SK-N-SH (cell line): ENCODE measurements around the gene MRPS22. TPM values are rescaled to one million over a fixed set of nuclear protein-coding genes. Genes with fewer than 3 reads are reported as not detected.

ENCODE experiments used
- CTCF ChIA-PET: fragments of 300-600, 350-600 bp; formaldehyde crosslinking; extraction: SDS; loops from one replicate; lab custom pipeline; 2021; lab: Yijun Ruan, JAX
- POLR2A ChIA-PET: fragments of 350-600 bp; sonication (Branson Sonifier 250); formaldehyde crosslinking; extraction: SDS; loops from one replicate; lab custom pipeline; 2020; ENCODE audit warnings: antibody characterized with exemption, inconsistent platforms; lab: Yijun Ruan, JAX
- DNase-seq: peaks from one replicate; pipeline ENCODE4 v3.0.0; 2012
- H2AFZ ChIP-seq: fragments of 200-600 bp; sonication (generic); 2 replicates; pipeline ENCODE4 v1.8.1; 2016; ENCODE audit warnings: antibody characterized with exemption, mild to moderate bottlenecking, low read depth
- H3F3A ChIP-seq: fragments of 200-600 bp; sonication (generic); replicated peaks from 2 replicates; pipeline ENCODE3; 2016; ENCODE audit warnings: antibody characterized with exemption, mild to moderate bottlenecking; ENCODE audit not compliant: insufficient read depth
- H3K27ac ChIP-seq, 2 experiments: fragments of 200-500 bp in 1 of 2; fragments of 200-600 bp in 1 of 2; sonication (Bioruptor generic) in 1 of 2; sonication (generic), shearing (Covaris generic) in 1 of 2; 2 replicates each; pipeline versions ENCODE4 v1.5.1 to v1.6.1; 2014 to 2016; ENCODE audit warnings: low read depth in 2 of 2, inconsistent platforms in 1 of 2, low read length in 1 of 2, mild to moderate bottlenecking in 1 of 2, mixed read lengths in 1 of 2
- H3K27me3 ChIP-seq: fragments of 200-600 bp; sonication (generic), shearing (Covaris generic); 2 replicates; pipeline ENCODE4 v1.6.1; 2016; ENCODE audit warnings: mixed run types; ENCODE audit not compliant: insufficient read depth
- H3K36me3 ChIP-seq, 2 experiments: fragments of 200-500 bp in 1 of 2; fragments of 200-600 bp in 1 of 2; sonication (Bioruptor generic) in 1 of 2; sonication (generic) in 1 of 2; replicated peaks in 1 of 2; 2 replicates each; pipeline versions ENCODE3 to v1.5.1; 2014 to 2016; ENCODE audit warnings: low read length in 1 of 2, mild to moderate bottlenecking in 1 of 2; ENCODE audit not compliant: insufficient read depth in 2 of 2, control insufficient read depth in 1 of 2
- H3K4me1 ChIP-seq, 2 experiments: fragments of 200-500 bp in 1 of 2; fragments of 200-600 bp in 1 of 2; sonication (Bioruptor generic) in 1 of 2; sonication (generic), shearing (Covaris generic) in 1 of 2; 2 replicates each; pipeline versions ENCODE4 v1.5.1 to v1.6.1; 2014 to 2016; ENCODE audit warnings: low read depth in 1 of 2, low read length in 1 of 2, mixed run types in 1 of 2; ENCODE audit not compliant: insufficient read depth in 2 of 2, control insufficient read depth in 1 of 2
- H3K4me2 ChIP-seq: fragments of 200-600 bp; sonication (generic), shearing (Covaris generic); 2 replicates; pipeline ENCODE4 v1.6.1; 2017; ENCODE audit warnings: mixed run types
- H3K4me3 ChIP-seq, 2 experiments: fragments of 200-500 bp in 1 of 2; fragments of 200-600 bp in 1 of 2; sonication (Bioruptor generic) in 1 of 2; sonication (generic), shearing (Covaris generic) in 1 of 2; 2 replicates each; pipeline versions ENCODE4 v1.5.1 to v1.8.1; 2014 to 2016; ENCODE audit warnings: low read depth in 2 of 2, inconsistent platforms in 1 of 2, low read length in 1 of 2, mild to moderate bottlenecking in 1 of 2, mixed read lengths in 1 of 2, moderate library complexity in 1 of 2
- H3K79me2 ChIP-seq: fragments of 200-600 bp; sonication (generic); 2 replicates; pipeline ENCODE4 v1.8.1; 2017; ENCODE audit warnings: mild to moderate bottlenecking; ENCODE audit not compliant: insufficient read depth
- H3K9ac ChIP-seq: fragments of 200-600 bp; sonication (generic); 2 replicates; pipeline ENCODE4 v1.6.1; 2017; ENCODE audit warnings: mixed run types
- H3K9me2 ChIP-seq: fragments of 200-600 bp; sonication (generic); 2 replicates; pipeline ENCODE4 v1.6.1; 2017; ENCODE audit warnings: mixed run types
- H3K9me3 ChIP-seq: fragments of 200-600 bp; sonication (generic); 2 replicates; pipeline ENCODE4 v1.6.1; 2017; ENCODE audit warnings: mixed run types, mild to moderate bottlenecking, moderate library complexity
- H4K20me1 ChIP-seq: fragments of 200-600 bp; sonication (generic); 2 replicates; pipeline ENCODE4 v1.6.1; 2017; ENCODE audit warnings: mild to moderate bottlenecking, mixed run types; ENCODE audit not compliant: insufficient read depth
- CHD2 ChIP-seq: fragments of 150-350 bp; IDR thresholded peaks from 2 replicates; pipeline ENCODE4 v1.6.1; 2018; ENCODE audit warnings: low read length; ENCODE audit not compliant: partially characterized antibody
- ELF1 ChIP-seq: IDR thresholded peaks from 2 replicates; pipeline ENCODE4 v1.4.0; 2012
- FOXJ3 ChIP-seq: sonication (generic); formaldehyde crosslinking; IDR thresholded peaks from 2 replicates; pipeline ENCODE4 v1.5.1; 2020; ENCODE audit warnings: mild to moderate bottlenecking, missing genetic modification reagents
- FOXM1 ChIP-seq: IDR thresholded peaks from 2 replicates; pipeline ENCODE4 v1.4.0; 2012; ENCODE audit warnings: low read depth, mild to moderate bottlenecking
- GABPA ChIP-seq: IDR thresholded peaks from 2 replicates; pipeline ENCODE4 v1.4.0; 2012; ENCODE audit warnings: low read depth, mild to moderate bottlenecking
- JUND ChIP-seq: IDR thresholded peaks from 2 replicates; pipeline ENCODE4 v1.4.0; 2012
- MXI1 ChIP-seq: IDR thresholded peaks from 2 replicates; pipeline ENCODE4 v1.6.1; 2012; ENCODE audit warnings: mild to moderate bottlenecking, low read depth, low read length, improper control_type of control experiment
- POLR2AphosphoS5 ChIP-seq: IDR thresholded peaks from 2 replicates; pipeline ENCODE4 v1.6.1; 2012; ENCODE audit warnings: low read depth, low read length
- TAF1 ChIP-seq: IDR thresholded peaks from 2 replicates; pipeline ENCODE4 v1.6.1; 2012; ENCODE audit warnings: low read depth, mild to moderate bottlenecking, low read length, moderate library complexity, borderline replicate concordance
- USF1 ChIP-seq: IDR thresholded peaks from 2 replicates; pipeline ENCODE4 v1.4.0; 2012; ENCODE audit warnings: low read depth, borderline replicate concordance
- YY1 ChIP-seq: IDR thresholded peaks from 2 replicates; pipeline ENCODE4 v1.4.0; 2012; ENCODE audit warnings: low read depth, mild to moderate bottlenecking
- ZBTB33 ChIP-seq: IDR thresholded peaks from 2 replicates; pipeline ENCODE4 v1.4.0; 2012; ENCODE audit warnings: low read depth, borderline replicate concordance
- WGBS: methylation state at CpG from one replicate; pipeline ENCODE4 v1.1.6; 2017; ENCODE audit warnings: low lambda C conversion rate; 5-methylcytosine and 5-hydroxymethylcytosine counted together
- polyA plus RNA-seq, 3 experiments: library from polyadenylated mRNA; depleted of rRNA; stranded (reverse); fragments of >200 nt; gene quantifications; 2 replicates each; pipeline ENCODE4 v1.2.3, GENCODE V29; 2012
- TF ChIP-seq, protein P1 (sequence below): IDR thresholded peaks from 2 replicates; pipeline ENCODE4 v1.4.0; 2012; ENCODE audit warnings: low read depth
- TF ChIP-seq, protein P2 (sequence below): IDR thresholded peaks from 2 replicates; pipeline ENCODE4; 2012

MRPS22 gene
- polyA plus RNA-seq (2012; rRNA removed): 50.6 and 53.0 TPM in 2 replicates
- polyA plus RNA-seq (2012; cell fraction: cytosol; rRNA removed): 56.5 and 72.9 TPM in 2 replicates
- 51.1 and 55.6 TPM in 2 replicates for polyA plus RNA-seq (2012; cell fraction: nucleus; rRNA removed)

DNA sequence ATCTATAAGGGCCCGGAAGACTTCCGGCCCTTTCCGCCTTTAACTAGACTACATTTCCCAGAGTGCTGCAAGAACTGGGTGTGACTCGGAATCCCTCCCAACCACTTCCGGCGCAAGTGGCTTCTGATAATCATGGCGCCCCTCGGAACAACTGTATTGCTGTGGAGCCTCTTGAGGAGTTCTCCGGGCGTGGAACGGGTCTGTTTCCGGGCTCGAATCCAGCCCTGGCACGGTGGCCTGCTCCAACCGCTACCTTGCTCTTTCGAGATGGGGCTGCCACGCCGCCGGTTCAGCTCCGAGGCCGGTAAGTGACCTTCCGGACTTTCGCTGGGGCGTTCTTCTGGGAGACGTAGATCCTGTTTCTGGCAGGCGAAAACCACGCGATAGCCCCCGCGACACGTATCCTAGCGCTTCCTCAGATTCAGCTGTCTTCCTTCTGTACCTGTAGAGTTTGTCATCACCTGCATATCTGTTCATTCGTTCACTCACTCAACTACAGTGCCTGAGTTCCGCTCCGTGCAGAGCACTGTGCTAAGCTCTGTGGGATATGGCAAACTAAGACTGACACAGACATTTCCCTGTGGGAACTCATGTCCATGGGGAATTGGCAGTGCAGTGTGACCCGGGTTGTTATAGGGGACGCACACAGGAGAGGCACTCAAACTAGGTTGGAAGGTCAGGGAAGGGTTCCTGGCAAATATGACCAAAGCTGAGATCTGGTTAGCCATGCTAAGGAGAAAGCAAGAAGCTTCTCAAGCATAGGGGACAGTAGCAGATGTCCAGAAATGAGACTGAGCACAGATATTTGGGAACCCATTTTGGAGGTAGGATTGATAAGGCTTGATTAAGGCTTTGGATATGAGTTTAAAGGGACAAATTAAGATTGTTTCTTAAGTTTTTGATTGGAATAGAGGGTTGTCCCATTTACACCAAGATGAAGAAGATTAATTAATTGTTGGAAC is at the start of gene MRPS22:
TSS of gene MRPS22 (plus strand) at position 126 of the 962 bp plus-strand sequence. CDS start at position 133, 7 bp downstream.
- Histone ChIP-seq H3K4me2 (peak within 1 kb of the TSS; percentile 80), H3K27ac (peak within 1 kb of the TSS; percentile 84 to 89), H3K27me3 (no peaks in the 10 kb centered on the region), H3K4me1 (peaks cover 7 to 12% of the 10 kb centered on the region in 2 experiments; a peak in 3 of 4 replicates), H3K9ac (peak within 1 kb of the TSS; percentile 85), H3K79me2 (peaks cover 41% of the 10 kb centered on the region), H3K4me3 (peak within 1 kb of the TSS; percentile 84 to 98), H4K20me1 (no peaks in the 10 kb centered on the region; the same call in 1 of the 2 replicates), H3F3A (no peaks in the 10 kb centered on the region), H2AFZ (peak within 1 kb of the TSS; percentile 91), H3K9me2 (no peaks in the 10 kb centered on the region), H3K9me3 (no peaks in the 10 kb centered on the region), H3K36me3 (peaks cover 14 to 29% of the 10 kb centered on the region in 2 experiments)
- under 1% methylated on average over 16 of the region's 37 CpGs for WGBS
- peak; percentile 84 for DNase-seq
- TF ChIP-seq FOXJ3 (peak; percentile 54; the same call in 1 of the 2 replicates), ELF1 (peak; percentile 92), FOXM1 (no peak), YY1 (peak; percentile 96), CHD2 (peak; percentile 94), POLR2AphosphoS5 (peak; percentile 79), GABPA (peak; percentile 95), TAF1 (peak; percentile 86), USF1 (no peak), ZBTB33 (peak; percentile 94), JUND (no peak), MXI1 (no peak; the same call in 1 of the 2 replicates)
- TF ChIP-seq, protein P1, sequence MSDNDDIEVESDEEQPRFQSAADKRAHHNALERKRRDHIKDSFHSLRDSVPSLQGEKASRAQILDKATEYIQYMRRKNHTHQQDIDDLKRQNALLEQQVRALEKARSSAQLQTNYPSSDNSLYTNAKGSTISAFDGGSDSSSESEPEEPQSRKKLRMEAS: 0 out of 2 replicates have a peak, but pooled peaks have one; percentile 6
- TF ChIP-seq, protein P2, sequence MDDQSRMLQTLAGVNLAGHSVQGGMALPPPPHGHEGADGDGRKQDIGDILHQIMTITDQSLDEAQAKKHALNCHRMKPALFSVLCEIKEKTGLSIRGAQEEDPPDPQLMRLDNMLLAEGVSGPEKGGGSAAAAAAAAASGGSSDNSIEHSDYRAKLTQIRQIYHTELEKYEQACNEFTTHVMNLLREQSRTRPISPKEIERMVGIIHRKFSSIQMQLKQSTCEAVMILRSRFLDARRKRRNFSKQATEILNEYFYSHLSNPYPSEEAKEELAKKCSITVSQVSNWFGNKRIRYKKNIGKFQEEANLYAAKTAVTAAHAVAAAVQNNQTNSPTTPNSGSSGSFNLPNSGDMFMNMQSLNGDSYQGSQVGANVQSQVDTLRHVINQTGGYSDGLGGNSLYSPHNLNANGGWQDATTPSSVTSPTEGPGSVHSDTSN: no peak
- CTCF ChIA-PET: interaction anchor here (1.0 to 3.5 kb wide), 3 partner anchors 10 to 421 kb away, joined by 4 to 35 read pairs (median 6); no protein-coding TSS in a partner anchor
- POLR2A ChIA-PET: interaction anchor here (0.6 kb wide), 2 partner anchors 9 to 10 kb away, joined by 3 to 4 read pairs; no protein-coding TSS in a partner anchor
